ENCODE data around the gene FUZ.
"Not testable (repeated sequence)": the region's sequence is repeated elsewhere in the genome, so short reads cannot be mapped to it uniquely, and the experiment has no call there.

Gene FUZ

DNA sequence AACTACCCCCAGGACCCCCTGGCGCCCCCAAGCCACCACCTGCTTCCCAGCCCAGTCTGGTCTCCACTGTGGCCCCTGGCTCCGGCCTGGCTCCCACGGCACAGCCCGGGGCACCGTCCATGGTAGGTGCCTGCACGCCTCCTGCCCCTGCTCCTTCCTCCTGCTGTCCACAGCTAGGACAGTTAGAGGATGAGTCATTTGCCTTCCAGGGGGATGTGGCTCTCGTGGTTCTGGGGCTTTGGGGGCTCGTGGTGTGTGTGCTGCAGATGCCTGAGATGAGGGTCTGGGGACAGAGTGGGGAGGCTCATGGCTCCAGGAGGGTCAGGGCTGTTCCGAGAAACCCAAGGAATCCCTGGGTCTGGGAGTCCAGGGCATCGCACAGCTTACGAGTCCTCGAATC, 17.7 kb upstream of the FUZ start:
- no peak for DNase-seq

DNA sequence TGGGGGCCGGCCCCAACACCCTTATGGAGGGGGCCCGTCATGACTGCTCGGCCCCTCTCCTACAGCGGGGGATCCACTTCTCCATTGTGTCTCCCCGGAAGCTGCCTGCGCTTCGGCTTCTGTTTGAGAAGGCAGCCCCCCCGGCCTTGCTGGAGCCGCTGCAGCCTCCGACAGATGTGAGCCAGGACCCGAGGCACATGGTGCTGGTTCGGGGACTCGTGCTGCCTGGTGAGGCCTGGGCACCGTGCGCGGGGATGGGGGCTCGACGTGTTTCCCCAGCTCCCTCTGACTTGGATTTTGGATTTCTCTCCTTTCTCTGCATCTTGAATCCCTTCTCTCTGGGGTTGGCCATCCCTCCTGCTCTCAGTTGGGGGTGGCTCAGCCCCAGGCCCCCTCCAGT, 16.6 kb upstream of the FUZ start:
- no peak for DNase-seq

DNA sequence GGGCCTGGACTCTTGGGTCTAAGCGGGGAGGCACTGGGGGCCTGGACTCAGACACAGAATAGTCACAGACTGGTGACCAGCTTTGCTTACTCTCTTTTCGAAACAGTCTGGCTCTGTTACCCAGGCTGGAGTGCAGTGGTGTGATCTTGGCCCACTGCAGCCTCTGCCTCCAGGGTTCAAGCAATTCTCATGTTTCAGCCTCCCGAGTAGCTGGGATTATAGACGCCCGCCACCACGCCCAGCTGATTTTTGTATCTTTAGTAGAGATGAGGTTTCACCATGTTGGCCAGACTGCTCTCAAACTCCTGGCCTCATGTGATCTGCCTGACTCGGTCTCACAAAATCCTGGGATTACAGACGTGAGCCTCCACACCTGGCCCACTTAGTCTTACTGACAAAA, 16.1 kb upstream of the FUZ start:
- no peak for DNase-seq

DNA sequence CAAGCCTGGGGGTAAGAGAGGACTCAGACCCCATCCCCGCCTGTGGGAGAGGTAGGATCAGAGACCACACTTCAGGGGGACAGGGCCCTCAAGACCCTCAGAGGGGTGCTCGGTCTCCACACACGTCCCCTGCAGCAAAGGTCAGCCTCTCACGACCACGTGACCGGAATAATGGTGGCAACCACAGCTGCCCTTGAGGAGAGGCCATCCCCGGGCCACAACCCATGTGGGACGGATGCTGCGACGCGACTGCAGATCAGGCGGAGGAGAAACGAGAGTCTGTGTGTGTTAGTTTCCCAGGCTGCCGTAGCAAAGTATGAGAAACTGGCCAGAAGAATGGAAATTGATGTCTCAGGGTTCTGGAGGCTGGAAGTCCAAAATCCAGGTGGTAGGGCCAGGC, 13.9 kb upstream of the FUZ start:
- no peak for DNase-seq

DNA sequence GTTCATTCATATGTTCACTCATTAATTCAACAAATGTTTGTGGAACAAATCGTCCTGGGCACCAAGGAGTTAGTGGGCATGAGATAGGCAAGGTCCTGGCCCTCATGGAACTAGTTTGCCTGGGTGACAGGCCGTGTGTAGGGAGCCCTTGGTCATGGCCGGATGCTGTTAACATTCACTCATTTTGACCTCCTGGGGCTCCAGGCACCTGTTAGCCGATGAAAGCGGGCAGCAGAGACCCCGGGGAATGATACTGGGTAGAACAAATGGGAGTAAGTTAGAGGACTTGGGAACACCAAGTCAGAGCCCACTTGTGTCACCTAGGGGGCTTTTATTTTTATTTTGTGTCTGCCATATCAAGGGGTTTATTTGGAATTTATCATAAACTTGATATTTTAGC, 11.6 kb upstream of the FUZ start:
- DNase-seq, result no peak

DNA sequence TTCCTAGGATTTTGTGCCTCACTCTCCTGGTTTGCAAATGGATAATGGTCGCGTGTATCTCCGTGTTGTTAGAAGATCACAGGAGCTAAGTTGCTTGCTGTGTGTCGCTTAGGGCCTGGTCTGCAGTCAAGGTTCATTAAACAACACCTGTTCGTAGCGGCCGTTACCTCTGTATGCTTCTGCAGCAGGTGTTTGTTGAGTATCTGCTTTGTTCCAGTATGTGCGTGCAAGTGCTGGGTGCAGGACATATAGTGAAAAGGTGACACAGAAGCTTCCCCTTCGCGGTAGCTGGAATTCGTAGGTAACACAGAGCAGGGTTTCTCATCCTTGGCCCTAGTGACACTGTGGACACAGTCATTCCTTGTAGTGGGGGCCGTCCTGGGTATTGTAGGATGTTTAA, 10.4 kb upstream of the FUZ start:
- DNase-seq, result no peak

DNA sequence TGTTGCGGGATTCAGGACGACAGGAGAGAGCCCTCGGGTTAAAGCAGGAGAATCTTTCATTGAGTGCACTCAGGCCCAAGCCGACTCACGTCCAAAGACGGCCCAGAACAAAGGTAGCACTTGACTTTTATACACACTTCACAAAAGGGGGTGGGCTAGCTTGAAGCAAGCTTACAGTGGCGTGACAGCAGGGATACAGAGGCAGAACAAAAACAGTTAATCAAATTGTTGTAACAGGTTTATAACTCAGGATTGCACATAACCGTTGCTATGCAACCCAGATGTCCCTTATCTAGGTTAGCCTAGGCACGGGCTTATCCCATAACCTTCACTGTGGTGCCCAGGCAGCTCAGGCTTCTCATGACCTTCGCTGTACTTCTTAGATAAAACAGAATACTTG, 7.0 kb upstream of the FUZ start:
- no peak for DNase-seq

DNA sequence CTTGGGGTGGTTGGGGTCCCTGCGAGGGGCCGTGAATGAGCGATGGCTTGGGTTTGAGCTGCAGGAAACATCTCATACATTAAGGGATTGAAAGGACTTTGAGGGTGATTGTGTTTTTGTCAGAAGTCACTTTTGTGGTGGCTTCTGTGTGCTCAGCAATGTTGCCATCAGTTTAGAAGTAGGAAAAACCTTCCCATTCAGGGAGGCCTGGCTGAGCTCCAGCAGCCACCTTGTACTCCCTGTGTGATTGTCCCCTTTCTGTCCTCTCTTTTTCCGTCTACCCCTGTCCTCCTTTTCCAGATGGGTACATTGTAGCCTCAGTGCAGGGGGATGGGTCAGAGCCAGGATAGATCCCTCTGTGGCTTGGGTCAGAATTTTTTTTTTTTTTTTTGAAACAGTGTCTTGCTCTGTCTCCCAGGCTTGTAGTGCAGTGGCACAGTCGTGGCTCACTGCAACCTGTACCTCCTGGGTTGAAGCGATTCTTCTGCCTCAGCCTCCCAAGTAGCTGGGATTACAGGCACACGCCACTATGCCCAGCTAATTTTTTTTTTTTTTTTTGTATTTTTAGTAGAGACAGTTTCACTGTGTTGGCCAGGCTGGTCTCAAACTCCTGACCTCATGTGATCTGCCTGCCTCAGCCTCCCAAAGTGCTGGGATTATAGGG, 6.5 kb upstream of the FUZ start:
- not testable (repeated sequence) for DNase-seq

DNA sequence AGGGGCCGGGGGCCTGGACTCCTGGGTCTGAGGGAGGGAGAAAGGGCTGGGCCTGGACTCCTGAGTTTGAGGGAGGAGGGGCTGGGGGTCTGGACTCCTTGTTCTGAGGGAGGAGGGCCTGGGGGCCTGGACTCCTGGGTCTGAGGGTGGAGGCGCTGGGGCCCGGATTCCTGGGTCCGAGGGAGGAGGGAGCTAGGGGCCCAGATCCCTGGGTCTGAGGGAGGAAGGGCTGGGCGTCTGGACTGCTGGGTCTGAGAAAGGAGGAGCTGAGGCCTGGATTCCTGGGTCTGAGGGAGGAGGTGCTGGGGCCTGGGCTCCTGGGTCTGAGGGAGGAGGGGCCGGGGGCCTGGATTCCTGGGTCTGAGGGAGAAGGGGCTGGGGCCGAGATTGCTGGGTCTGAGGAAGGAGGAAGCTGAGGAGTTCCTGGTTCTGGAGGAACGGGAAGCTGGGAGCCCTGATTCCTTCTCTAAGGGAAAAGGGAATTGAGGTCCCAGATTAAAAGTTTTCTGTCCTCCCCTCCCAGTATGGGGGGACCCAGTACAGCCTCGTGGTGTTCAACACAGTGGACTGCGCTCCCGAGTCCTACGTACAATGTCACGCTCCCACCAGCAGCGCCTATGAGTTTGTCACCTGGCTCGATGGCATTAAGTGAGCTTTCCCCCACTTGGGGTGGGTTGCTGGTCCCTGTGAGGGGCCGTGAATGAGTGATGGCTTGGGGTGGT, 5.7 kb upstream of the FUZ start:
- DNase-seq, result no peak

DNA sequence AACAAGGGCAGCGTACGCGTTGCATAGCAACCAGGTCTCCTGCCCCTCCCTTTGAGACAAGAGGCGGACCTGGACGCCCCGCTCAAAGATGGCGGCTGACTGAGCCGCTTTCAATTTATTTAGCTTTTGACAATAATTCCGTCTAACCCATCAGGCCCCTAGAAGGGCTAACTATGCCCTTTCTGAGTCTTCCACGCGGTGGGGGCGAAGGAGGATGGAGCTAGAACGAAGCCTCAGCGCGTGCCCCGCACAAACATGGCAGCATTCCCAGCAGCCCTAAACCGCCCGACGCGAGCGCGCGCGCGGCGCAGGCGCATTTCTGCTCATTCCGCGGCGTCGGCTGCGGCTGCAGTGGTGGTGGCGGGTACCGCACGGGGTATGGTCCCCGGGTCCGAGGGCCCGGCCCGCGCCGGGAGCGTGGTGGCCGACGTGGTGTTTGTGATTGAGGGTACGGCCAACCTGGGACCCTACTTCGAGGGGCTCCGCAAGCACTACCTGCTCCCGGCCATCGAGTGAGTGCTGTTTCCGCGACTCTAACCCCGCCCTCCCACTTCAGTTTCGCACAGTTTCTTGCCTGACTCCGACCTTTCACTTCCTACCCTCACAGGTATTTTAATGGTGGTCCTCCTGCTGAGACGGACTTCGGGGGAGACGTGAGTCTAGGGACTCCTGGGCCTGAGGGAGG, 5.0 kb upstream of the FUZ start, which contains the start of gene MED25:
Gene MED25 (plus strand): TSS at position 326 of the 685 bp plus-strand sequence. CDS start 53 bp downstream, at position 379.
- peak; percentile 68 for DNase-seq

DNA sequence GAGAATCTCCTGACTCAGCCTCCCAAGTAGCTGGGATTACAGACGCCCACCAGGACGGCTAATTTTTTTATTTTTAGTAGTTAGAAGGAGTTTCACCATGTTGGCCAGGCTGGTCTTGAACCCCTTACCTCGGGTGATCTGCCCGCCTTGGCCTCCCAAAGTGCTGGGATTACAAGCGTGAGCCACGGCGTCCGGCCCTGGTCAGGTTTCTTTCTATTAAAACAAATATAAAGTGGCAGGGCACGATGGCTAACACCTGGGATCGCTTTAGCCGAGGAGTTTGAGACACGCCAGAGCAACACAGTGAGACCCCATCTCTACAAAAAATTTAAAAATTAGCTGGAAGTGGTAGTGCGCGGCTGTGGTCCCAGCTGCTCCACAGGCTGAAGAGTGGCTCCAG, 3.5 kb upstream of the FUZ start:
- DNase-seq, result no peak

DNA sequence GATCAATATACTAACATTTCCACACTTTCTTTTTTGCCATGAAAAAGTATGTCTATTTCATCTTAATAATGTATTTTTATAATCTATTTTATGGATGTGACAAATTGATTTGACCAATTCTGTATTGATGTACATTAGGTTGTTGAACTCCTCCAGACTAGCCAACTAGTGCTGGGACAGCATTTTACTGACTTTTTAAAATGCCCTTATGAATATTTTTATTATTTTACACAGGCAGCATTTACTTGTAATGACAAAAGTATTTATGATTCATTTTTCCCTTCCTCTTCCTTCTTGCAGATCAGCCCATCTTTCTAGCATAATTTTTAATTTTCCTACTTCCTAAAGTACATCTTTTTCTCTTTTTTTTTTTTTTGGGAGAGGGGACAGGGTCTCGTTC, 918 bp upstream of the FUZ start:
- no peak for DNase-seq

DNA sequence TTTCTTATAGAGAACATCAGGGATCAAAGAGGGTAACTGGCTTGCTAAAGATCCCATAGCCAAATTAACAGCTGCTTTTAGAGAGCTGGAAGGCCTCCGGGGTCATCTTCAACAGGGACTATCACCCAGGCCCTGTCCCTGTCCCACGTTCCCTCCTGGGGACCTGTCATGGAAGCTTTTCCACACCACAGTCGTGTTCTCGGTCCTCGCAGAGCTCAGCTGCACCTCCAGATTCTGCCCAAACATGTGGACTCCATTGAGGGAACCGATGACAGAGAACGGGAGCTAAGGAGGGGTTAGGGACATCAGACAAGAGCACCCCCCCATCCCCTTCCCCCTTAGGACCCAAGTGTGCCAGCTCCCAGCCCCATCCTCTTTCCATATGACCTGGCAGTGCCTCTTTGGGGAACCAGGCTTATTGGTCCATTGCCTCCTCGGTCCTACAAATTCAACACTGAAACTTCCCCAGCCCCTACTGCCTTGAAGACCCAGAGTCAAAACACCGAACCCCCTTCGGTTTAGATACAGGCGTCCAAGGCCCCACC, 568 bp downstream of the FUZ start:
- DNase-seq, result peak in 1 of 2 experiments; percentile 24

DNA sequence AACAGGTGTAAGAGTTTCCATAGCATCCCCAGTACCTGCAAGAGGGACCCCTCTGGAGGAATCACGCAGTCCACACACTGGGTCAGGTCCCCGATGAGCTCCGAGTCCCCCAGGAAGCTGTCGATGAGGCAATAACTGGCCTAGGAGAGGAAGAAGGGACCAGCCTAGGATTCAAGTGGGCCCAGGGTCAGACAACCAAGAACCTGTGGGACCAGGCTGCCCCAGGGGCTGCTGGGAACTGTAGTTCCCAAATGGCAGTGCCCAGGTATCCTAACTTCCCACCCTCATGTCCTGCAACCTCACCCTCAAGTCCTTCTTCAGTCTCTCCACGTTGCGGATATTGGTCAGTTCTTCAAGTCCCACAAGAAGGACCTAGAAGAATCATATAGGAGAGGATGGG, 1.8 kb downstream of the FUZ start:
- DNase-seq, result no peak

DNA sequence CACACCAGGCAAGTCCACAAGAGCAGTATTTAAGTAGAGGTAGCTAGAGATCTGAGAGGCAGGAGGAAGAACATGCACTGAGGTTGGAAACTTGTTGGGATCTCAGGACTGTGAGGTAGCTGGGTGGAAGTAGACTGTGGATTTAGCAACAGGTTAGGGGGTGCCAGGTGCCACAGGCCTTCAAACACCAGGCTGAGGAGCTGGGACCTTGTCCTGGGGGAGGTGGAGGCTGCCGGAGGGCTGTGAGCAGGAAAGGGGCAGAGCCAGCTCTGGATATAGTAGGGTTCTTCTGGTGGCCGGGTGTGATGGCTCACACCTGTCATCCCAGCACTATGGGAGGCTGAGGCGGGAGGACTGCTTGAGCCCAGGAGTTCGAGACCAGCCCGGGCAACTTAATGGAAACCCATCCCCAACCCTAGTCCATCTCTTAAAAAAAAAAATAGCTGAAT, 3.1 kb downstream of the FUZ start:
- no peak for DNase-seq

DNA sequence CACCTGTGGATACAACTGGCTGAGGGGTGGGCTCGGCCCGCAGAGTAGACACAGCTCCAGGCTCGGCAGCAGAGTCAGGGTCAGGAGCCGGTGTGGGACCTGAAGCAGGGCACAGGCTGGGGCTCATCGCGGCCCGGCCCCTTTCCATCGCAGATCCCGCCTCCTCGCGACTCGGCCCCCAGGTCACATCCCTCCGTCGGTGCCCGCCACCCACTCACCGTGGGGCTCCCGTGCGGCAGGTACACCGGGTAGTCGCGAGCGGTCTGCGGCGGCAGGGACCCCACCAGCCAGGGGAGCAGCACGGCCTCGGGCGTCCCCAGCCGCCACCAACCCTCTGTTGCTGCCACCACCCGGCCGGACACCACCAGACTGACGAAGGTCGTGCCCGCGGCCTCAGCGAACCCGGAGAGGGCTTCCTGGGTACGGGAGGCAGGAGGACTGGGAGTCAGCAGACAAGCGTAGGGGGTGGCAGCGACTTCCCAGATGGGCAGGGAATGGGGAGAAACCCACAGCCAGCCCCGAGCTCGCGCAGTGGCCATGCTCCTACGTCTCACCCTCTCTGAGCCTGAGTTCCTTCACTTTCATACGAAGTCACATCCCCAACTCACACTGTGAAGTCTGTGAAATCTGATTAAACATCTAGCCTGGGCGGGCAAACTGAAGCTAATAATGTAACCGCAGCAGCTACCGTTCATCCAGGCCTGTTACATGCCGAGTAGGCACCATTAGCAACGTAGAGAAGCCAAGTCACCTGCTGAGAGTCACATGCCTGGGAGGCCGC, 3.7 kb downstream of the FUZ start:
- no peak for DNase-seq

DNA sequence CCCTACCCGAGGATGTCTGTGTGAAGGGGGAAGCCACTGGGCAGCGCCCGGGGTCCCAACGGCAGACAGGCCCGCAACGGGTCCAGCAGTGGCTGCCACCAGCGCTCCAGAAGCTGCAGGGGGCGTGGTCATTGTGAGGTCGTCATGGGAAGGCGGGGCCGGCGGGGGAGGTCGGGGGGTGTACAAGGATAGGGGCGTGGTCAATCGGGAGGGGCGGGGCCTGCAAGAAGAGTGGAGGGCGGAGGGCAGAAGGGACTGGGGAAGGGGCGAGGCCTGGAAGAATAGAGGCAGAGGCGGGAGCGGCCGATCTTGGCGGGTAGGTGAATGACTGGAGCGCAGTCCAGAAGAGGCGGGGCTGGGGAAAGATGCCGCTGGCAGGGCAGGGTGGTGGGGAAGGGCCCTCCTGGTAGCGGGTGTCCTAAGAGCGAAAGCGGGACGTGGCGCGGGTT, 4.4 kb downstream of the FUZ start:
- DNase-seq, result no peak

DNA sequence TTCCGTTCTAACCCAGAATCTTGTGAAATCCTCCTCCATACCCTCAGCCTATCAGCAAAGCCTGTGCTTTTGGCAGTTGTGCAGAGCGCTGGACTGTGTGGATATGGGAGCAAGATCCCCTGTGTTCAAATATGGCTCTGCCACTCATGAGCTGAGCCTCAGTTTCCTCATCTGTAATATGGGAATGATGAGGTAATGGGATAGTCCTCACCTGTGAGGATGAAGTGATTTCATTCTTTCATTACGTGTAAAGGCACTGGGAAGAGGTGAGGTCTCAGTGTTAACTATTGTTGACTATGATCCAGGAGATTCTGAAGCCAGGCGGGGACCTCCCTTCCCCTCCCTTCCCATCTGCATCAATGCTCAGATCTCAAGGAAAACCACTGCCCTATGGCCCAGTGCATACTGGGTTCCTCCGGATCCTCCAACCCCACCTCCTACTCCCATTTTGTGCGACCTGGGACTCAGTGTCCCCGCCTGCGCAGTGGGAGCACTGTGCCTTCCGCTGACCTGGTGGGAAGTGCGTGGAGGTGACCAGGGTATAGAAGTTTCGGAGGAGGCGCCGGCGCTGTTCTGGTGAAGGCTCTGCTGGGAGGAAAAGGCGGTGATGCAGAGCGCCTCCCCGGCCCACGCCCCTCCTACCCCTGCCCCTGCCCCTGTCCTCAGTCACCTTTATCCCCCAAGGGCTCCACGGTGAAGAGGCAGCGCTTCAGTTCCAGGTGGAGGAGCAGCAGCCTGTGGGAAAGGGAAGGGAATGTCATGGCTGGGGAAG, 5.0 kb downstream of the FUZ start:
- no peak for DNase-seq

DNA sequence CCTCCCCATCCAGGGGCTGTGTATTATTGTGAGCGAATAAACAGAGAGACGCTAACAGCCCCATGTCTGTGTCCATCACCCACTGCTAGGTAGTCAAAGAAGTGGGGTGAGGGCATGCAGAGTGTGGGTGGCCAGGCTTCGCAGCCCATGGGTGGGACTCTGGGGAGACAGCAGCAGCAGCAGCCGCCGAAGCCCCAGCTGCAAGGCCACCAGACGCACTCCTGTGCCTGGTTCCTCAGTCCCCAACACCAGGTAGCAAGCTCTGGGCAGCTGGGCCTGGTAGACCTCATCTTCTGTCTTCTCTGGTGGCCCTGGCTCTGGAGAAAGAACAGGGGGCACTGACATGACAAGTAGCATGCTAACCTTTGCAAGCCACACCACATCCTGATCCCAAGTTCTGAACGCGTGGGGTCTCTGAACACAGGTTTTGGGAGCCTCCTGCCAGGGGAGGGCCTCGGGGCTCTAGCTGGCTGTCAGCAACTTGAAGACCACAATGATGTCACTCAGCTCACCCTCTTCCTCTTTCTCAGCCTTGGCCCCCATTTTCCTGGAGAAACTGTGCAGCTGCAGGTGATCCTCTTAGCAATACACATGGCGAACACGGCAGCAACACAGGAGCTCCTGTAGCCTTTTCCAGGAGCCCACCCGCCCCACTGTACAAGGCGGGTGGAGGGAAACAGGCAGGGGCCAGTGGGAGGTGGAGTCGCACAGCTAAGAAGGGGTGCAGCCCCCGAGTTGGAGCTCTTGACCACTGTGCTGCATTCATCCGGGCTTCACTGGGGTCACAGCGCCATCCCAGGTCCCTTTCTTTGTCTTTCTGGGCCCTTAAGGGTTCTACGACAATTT, 5.8 kb downstream of the FUZ start:
- DNase-seq, result peak; percentile 34 to 39

DNA sequence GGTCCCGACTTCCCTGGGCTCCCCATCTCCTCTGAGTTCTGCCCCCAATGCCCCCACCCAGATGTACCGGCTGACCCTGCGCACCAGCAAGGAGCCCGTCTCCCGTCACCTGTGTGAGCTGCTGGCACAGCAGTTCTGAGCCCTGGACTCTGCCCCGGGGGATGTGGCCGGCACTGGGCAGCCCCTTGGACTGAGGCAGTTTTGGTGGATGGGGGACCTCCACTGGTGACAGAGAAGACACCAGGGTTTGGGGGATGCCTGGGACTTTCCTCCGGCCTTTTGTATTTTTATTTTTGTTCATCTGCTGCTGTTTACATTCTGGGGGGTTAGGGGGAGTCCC, 6.5 kb downstream of the FUZ start:
- DNase-seq, result no peak
